Activated CD4-positive, alpha-beta T cell treated with anti-CD3 and anti-CD28 coated beads, Interleukin-2, amount 10 ng/mL, durations not matched to agents 7 days and 5 days (primary cell): ENCODE measurements around the gene TM2D1. TPM values are rescaled to one million over a fixed set of nuclear protein-coding genes. Genes with fewer than 3 reads are reported as not detected.
"Not testable (repeated sequence)": the region's sequence is repeated elsewhere in the genome, so short reads cannot be mapped to it uniquely, and the experiment has no call there.

Experiments used
- CTCF ChIA-PET: fragments of 350-600 bp; sonication (Branson Sonifier 250); formaldehyde crosslinking; loops from one replicate; lab custom pipeline; 2021; ENCODE audit warnings: antibody characterized with exemption; lab: Charles Lee
- POLR2A ChIA-PET: fragments of 350-600 bp; sonication (Branson Sonifier 250); formaldehyde crosslinking; loops from one replicate; lab custom pipeline; 2021; ENCODE audit warnings: antibody characterized with exemption; lab: Charles Lee
- DNase-seq: peaks from one replicate; pipeline ENCODE4 v3.0.0-alpha.2; 2020
- H3K27ac Mint-ChIP-seq: one replicate; pipeline ENCODE4 v1.8.0; 2021; ENCODE audit warnings: mild to moderate bottlenecking, moderate library complexity, mixed read lengths
- H3K27me3 Mint-ChIP-seq: one replicate; pipeline ENCODE4 v1.8.0; 2021; ENCODE audit warnings: mixed read lengths
- H3K36me3 Mint-ChIP-seq: one replicate; pipeline ENCODE4 v1.8.0; 2021; ENCODE audit warnings: low read depth, mixed read lengths
- H3K4me1 Mint-ChIP-seq: one replicate; pipeline ENCODE4 v1.8.0; 2021; ENCODE audit warnings: mixed read lengths
- H3K4me3 Mint-ChIP-seq: one replicate; pipeline ENCODE4 v1.8.0; 2021; ENCODE audit warnings: mild to moderate bottlenecking, moderate library complexity, mixed read lengths
- H3K9me3 Mint-ChIP-seq: one replicate; pipeline ENCODE4 v1.8.0; 2021; ENCODE audit warnings: mixed read lengths
- total RNA-seq, 2 experiments: library from RNA; stranded (reverse); gene quantifications; one replicate each; pipeline ENCODE4 v1.2.3, GENCODE V29; 2021

TM2D1 gene
- total RNA-seq, 2 experiments from 2014 or later: 32.0 to 34.7 TPM

- Mint-ChIP-seq H3K27me3 (no peaks in the 10 kb centered on the region), H3K36me3 (peaks cover 4% of the 10 kb centered on the region), H3K9me3 (no peaks in the 10 kb centered on the region), H3K4me1 (peaks cover 31% of the 10 kb centered on the region), H3K27ac (peak overlapping the region; percentile 66), H3K4me3 (peak overlapping the region; percentile 53)
- CTCF ChIA-PET: interaction anchor here (1.4 kb wide), 1 partner anchor 11 kb away, joined by 4 read pairs; no protein-coding TSS in a partner anchor
- POLR2A ChIA-PET: no interaction called here
- no peak for DNase-seq
Measured at GRCh38 chr1:61742620-61743430, 17.9 kb upstream of the TM2D1 start.

GRCh38 chr1:61741711-61742619 is 17.0 kb upstream of the TM2D1 start, which contains the start of gene PATJ:
TSS of gene PATJ (plus strand) at chr1:61742480. CDS start at chr1:61762893, 20,413 bp downstream.
- Mint-ChIP-seq H3K36me3 (peaks cover 4% of the 10 kb centered on the region), H3K4me1 (peaks cover 29% of the 10 kb centered on the region), H3K9me3 (no peaks in the 10 kb centered on the region), H3K27me3 (no peaks in the 10 kb centered on the region), H3K27ac (peak within 1 kb of the TSS; percentile 92), H3K4me3 (peak within 1 kb of the TSS; percentile 94)
- ChIA-PET CTCF (no interaction called here), POLR2A (no interaction called here)
- DNase-seq: peak; percentile 58

- H3K36me3 Mint-ChIP-seq: peaks cover 4% of the 10 kb centered on the region
- H3K4me1 Mint-ChIP-seq: peaks cover 26% of the 10 kb centered on the region
- no peaks in the 10 kb centered on the region for H3K9me3 Mint-ChIP-seq
- CTCF ChIA-PET: no interaction called here
- H3K27ac Mint-ChIP-seq: peak overlapping the region; percentile 55
- no peak for DNase-seq
- POLR2A ChIA-PET: no interaction called here
- H3K4me3 Mint-ChIP-seq: peak overlapping the region; percentile 94
- no peaks in the 10 kb centered on the region for H3K27me3 Mint-ChIP-seq
Measured at GRCh38 chr1:61740751-61741700, 16.1 kb upstream of the TM2D1 start.

GRCh38 chr1:61732726-61733125 is 7.8 kb upstream of the TM2D1 start:
- no peak for DNase-seq
- ChIA-PET POLR2A (no interaction called here), CTCF (interaction anchor here (0.6 kb wide), 1 partner anchor 59 kb away, joined by 3 read pairs; no protein-coding TSS in a partner anchor)
- H3K27me3 Mint-ChIP-seq: no peaks in the 10 kb centered on the region
- no peak overlapping the region for H3K27ac Mint-ChIP-seq
- H3K4me1 Mint-ChIP-seq: peaks cover 3% of the 10 kb centered on the region
- no peak overlapping the region for H3K4me3 Mint-ChIP-seq
- no peaks in the 10 kb centered on the region for H3K36me3 Mint-ChIP-seq
- no peaks in the 10 kb centered on the region for H3K9me3 Mint-ChIP-seq

GRCh38 chr1:61730679-61731078 is 5.7 kb upstream of the TM2D1 start:
- H3K27me3 Mint-ChIP-seq, POLR2A ChIA-PET, CTCF ChIA-PET: not testable (repeated sequence)

GRCh38 chr1:61727544-61727943 is 2.6 kb upstream of the TM2D1 start:
- H3K27me3 Mint-ChIP-seq: no peaks in the 10 kb centered on the region
- peaks cover 20% of the 10 kb centered on the region for H3K4me1 Mint-ChIP-seq
- H3K9me3 Mint-ChIP-seq: no peaks in the 10 kb centered on the region
- H3K27ac Mint-ChIP-seq: no peak overlapping the region
- DNase-seq: no peak
- H3K36me3 Mint-ChIP-seq: peaks cover 12% of the 10 kb centered on the region
- ChIA-PET POLR2A (no interaction called here), CTCF (interaction anchor here (0.7 to 0.9 kb wide), 2 partner anchors 17 to 58 kb away, joined by 3 read pairs; no protein-coding TSS in a partner anchor)
- H3K4me3 Mint-ChIP-seq: no peak overlapping the region

More at GRCh38 chr1:61730679-61731078, 5.7 kb upstream of the TM2D1 start:
- DNase-seq, H3K9me3 Mint-ChIP-seq, H3K4me1 Mint-ChIP-seq, H3K27ac Mint-ChIP-seq, H3K4me3 Mint-ChIP-seq, H3K36me3 Mint-ChIP-seq: not testable (repeated sequence)

GRCh38 chr1:61724506-61724812 is 482 bp downstream of the TM2D1 start:
- DNase-seq: no peak
- POLR2A ChIA-PET: no interaction called here
- no peaks in the 10 kb centered on the region for H3K27me3 Mint-ChIP-seq
- H3K4me3 Mint-ChIP-seq: peak overlapping the region; percentile 93
- H3K36me3 Mint-ChIP-seq: peaks cover 18% of the 10 kb centered on the region
- peak overlapping the region; percentile 97 for H3K27ac Mint-ChIP-seq
- peaks cover 24% of the 10 kb centered on the region for H3K4me1 Mint-ChIP-seq
- H3K9me3 Mint-ChIP-seq: no peaks in the 10 kb centered on the region
- CTCF ChIA-PET: no interaction called here

GRCh38 chr1:61718996-61719663 is 5.8 kb downstream of the TM2D1 start:
- H3K4me3 Mint-ChIP-seq, DNase-seq, CTCF ChIA-PET, H3K9me3 Mint-ChIP-seq, H3K27ac Mint-ChIP-seq, H3K27me3 Mint-ChIP-seq: not testable (repeated sequence)
- H3K36me3 Mint-ChIP-seq: peaks cover 26% of the 10 kb centered on the region
- H3K4me1 Mint-ChIP-seq: peaks cover 26% of the 10 kb centered on the region
- POLR2A ChIA-PET: interaction anchor here (0.7 kb wide), 1 partner anchor 108 kb away, joined by 3 read pairs; no protein-coding TSS in a partner anchor

GRCh38 chr1:61711969-61712368 is 13.0 kb downstream of the TM2D1 start:
- Mint-ChIP-seq H3K4me3 (no peak overlapping the region), H3K27ac (no peak overlapping the region), H3K36me3 (peaks cover 38% of the 10 kb centered on the region), H3K4me1 (peaks cover 4% of the 10 kb centered on the region), H3K27me3 (no peaks in the 10 kb centered on the region), H3K9me3 (no peaks in the 10 kb centered on the region)
- no peak for DNase-seq
- ChIA-PET CTCF (no interaction called here), POLR2A (no interaction called here)

GRCh38 chr1:61711257-61711656 is 13.7 kb downstream of the TM2D1 start:
- H3K4me3 Mint-ChIP-seq, CTCF ChIA-PET, H3K27me3 Mint-ChIP-seq, DNase-seq, H3K27ac Mint-ChIP-seq, H3K4me1 Mint-ChIP-seq, H3K9me3 Mint-ChIP-seq: not testable (repeated sequence)
- H3K36me3 Mint-ChIP-seq: peaks cover 36% of the 10 kb centered on the region
- POLR2A ChIA-PET: interaction anchor here (0.7 kb wide), 1 partner anchor 24 kb away, joined by 4 read pairs; no protein-coding TSS in a partner anchor

- H3K27me3 Mint-ChIP-seq: no peaks in the 10 kb centered on the region
- H3K27ac Mint-ChIP-seq: no peak overlapping the region
- H3K4me1 Mint-ChIP-seq: peaks cover 4% of the 10 kb centered on the region
- POLR2A ChIA-PET: no interaction called here
- H3K9me3 Mint-ChIP-seq: no peaks in the 10 kb centered on the region
- CTCF ChIA-PET: no interaction called here
- DNase-seq: no peak
- no peak overlapping the region for H3K4me3 Mint-ChIP-seq
- H3K36me3 Mint-ChIP-seq: peaks cover 36% of the 10 kb centered on the region
Measured at GRCh38 chr1:61709908-61710289, 15.0 kb downstream of the TM2D1 start.
